ENCODE measurements around the gene TFAM.
"Not testable (repeated sequence)": the region's sequence is repeated elsewhere in the genome, so short reads cannot be mapped to it uniquely, and the experiment has no call there.

DNA sequence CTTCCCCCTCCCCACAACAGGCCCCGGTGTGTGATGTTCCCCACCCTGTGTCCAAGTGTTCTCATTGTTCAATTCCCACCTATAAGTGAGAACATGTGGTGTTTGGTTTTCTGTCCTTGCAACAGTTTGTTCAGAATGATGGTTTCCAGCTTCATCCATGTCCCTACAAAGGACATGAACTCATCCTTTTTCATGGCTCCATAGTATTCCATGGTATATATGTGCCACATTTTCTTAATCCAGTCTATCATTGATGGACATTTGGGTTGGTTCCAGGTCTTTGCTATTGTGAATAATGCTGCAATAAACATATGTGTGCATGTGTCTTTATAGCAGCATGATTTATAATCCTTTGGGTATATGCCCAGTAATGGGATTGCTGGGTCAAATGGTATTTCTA is 43.2 kb downstream of the TFAM start:
- TF ChIP-seq, protein P1, sequence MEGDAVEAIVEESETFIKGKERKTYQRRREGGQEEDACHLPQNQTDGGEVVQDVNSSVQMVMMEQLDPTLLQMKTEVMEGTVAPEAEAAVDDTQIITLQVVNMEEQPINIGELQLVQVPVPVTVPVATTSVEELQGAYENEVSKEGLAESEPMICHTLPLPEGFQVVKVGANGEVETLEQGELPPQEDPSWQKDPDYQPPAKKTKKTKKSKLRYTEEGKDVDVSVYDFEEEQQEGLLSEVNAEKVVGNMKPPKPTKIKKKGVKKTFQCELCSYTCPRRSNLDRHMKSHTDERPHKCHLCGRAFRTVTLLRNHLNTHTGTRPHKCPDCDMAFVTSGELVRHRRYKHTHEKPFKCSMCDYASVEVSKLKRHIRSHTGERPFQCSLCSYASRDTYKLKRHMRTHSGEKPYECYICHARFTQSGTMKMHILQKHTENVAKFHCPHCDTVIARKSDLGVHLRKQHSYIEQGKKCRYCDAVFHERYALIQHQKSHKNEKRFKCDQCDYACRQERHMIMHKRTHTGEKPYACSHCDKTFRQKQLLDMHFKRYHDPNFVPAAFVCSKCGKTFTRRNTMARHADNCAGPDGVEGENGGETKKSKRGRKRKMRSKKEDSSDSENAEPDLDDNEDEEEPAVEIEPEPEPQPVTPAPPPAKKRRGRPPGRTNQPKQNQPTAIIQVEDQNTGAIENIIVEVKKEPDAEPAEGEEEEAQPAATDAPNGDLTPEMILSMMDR (conservative IDR thresholded peaks at IDR 0.05; ENCODE audit: low read length), result not testable (repeated sequence)
- not testable (repeated sequence) for TF ChIP-seq EZH2phosphoT487 (IDR thresholded peaks at IDR 0.05; ENCODE audit: borderline replicate concordance, low read depth, low read length)

All from OCI-LY7 (cell line).